22Rv1 (cell line): ENCODE data around the gene ACTN2.

Source experiments
- CTCF ChIP-seq: fragments of 450-650 bp; IDR thresholded peaks from 2 replicates; pipeline ENCODE4 v1.5.1; 2017; ENCODE audit warnings: mild to moderate bottlenecking
- ZFX ChIP-seq: fragments of 450-650 bp; IDR thresholded peaks from 2 replicates; pipeline ENCODE4 v1.6.1; 2017; ENCODE audit warnings: antibody characterized with exemption, borderline replicate concordance

- TF ChIP-seq CTCF (no peak), ZFX (no peak)
These were observed 93.0 kb downstream of the ACTN2 start for GRCh38 chr1:236779312-236779711.
